Measurements from ENCODE around the gene GSX1.

DNA sequence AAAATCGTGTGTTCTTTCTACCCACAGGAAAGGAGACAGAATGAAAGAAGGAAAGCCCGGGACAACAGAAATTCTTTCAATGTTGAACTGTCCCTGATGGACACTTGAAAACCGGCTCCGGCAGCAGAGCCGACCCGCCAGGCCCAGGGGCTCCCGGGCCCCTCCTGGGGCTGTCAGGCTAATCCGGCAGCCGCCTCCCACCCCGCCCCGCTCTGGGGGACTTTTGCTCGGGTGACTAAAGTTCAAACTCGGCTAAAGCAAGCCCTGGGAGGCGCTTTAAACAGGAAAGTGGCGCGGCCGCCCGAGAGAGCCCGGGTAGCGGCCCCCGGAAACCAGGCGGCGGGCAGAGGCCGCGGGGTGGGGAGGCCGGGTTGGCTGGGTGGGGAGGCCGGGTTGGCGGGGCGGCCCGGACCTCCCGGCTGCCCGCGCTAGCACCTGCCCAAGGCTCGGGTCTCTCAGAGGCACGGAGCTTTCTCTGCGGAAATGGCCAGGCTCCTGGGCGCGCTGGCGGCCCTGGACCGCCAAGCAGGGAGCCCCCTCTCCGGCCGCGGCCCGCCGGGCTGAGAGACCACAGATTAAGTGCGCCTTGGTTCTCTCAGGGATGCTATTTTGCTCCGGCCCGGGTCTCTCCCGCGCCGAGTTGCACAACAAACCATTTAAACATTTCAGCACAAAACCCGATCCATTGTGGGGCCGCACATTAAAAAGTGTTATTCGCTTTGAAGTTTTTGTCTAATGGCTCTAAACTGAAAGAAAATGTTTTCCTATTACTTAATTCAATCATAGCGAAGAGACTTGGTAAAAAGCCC, 2.6 kb upstream of the GSX1 start:
- no peak for TF ChIP-seq GABPA (tag; conservative IDR thresholded peaks at IDR 0.05; ENCODE audit: low read depth)
- no peak for TF ChIP-seq POLR2A (conservative IDR thresholded peaks at IDR 0.05)
- TF ChIP-seq HDAC6 (IDR thresholded peaks at IDR 0.05; ENCODE audit: low read depth, low read length) = no peak
- TF ChIP-seq, protein P1, sequence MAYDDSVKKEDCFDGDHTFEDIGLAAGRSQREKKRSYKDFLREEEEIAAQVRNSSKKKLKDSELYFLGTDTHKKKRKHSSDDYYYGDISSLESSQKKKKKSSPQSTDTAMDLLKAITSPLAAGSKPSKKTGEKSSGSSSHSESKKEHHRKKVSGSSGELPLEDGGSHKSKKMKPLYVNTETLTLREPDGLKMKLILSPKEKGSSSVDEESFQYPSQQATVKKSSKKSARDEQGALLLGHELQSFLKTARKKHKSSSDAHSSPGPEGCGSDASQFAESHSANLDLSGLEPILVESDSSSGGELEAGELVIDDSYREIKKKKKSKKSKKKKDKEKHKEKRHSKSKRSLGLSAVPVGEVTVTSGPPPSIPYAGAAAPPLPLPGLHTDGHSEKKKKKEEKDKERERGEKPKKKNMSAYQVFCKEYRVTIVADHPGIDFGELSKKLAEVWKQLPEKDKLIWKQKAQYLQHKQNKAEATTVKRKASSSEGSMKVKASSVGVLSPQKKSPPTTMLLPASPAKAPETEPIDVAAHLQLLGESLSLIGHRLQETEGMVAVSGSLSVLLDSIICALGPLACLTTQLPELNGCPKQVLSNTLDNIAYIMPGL (CRISPR knock-in tag; IDR thresholded peaks at IDR 0.05) = no peak
- TF ChIP-seq, protein P2, sequence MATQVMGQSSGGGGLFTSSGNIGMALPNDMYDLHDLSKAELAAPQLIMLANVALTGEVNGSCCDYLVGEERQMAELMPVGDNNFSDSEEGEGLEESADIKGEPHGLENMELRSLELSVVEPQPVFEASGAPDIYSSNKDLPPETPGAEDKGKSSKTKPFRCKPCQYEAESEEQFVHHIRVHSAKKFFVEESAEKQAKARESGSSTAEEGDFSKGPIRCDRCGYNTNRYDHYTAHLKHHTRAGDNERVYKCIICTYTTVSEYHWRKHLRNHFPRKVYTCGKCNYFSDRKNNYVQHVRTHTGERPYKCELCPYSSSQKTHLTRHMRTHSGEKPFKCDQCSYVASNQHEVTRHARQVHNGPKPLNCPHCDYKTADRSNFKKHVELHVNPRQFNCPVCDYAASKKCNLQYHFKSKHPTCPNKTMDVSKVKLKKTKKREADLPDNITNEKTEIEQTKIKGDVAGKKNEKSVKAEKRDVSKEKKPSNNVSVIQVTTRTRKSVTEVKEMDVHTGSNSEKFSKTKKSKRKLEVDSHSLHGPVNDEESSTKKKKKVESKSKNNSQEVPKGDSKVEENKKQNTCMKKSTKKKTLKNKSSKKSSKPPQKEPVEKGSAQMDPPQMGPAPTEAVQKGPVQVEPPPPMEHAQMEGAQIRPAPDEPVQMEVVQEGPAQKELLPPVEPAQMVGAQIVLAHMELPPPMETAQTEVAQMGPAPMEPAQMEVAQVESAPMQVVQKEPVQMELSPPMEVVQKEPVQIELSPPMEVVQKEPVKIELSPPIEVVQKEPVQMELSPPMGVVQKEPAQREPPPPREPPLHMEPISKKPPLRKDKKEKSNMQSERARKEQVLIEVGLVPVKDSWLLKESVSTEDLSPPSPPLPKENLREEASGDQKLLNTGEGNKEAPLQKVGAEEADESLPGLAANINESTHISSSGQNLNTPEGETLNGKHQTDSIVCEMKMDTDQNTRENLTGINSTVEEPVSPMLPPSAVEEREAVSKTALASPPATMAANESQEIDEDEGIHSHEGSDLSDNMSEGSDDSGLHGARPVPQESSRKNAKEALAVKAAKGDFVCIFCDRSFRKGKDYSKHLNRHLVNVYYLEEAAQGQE (IDR thresholded peaks at IDR 0.05; ENCODE audit: borderline replicate concordance) = no peak
- TF ChIP-seq, protein P2 (CRISPR knock-in tag; IDR thresholded peaks at IDR 0.05; ENCODE audit: low read depth) = no peak
- TF ChIP-seq PHF8 (IDR thresholded peaks at IDR 0.05; ENCODE audit: borderline replicate concordance, low read length) = no peak
- no peak for TF ChIP-seq BRCA1 (IDR thresholded peaks at IDR 0.05)
- no peak for TF ChIP-seq BRCA1 (CRISPR knock-in tag; IDR thresholded peaks at IDR 0.05)
- no peak for TF ChIP-seq EZH2 (IDR thresholded peaks at IDR 0.05; ENCODE audit: borderline replicate concordance, low read depth, low read length)
- TF ChIP-seq, protein P3, sequence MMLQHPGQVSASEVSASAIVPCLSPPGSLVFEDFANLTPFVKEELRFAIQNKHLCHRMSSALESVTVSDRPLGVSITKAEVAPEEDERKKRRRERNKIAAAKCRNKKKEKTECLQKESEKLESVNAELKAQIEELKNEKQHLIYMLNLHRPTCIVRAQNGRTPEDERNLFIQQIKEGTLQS (IDR thresholded peaks at IDR 0.05) = no peak
- TF ChIP-seq, protein P3 (CRISPR knock-in tag; conservative IDR thresholded peaks at IDR 0.05) = no peak
- no peak for TF ChIP-seq POLR2AphosphoS5 (IDR thresholded peaks at IDR 0.05; ENCODE audit: control insufficient read depth, insufficient read depth, low read depth, low read length)

Data from K562 (cell line).